Measurements from ENCODE around the gene MMP15.

GRCh38 chr16:57995721-57996405, 29.7 kb upstream of the MMP15 start:
- TF ChIP-seq CTCF (IDR thresholded peaks at IDR 0.05) (no peak), EZH2phosphoT487 (IDR thresholded peaks at IDR 0.05) (no peak)

Data from neural progenitor cell (in vitro differentiated cells).